Retina (tissue), 1 donor: ENCODE results near the gene IL17A.
"Not testable (repeated sequence)": the region's sequence is repeated elsewhere in the genome, so short reads cannot be mapped to it uniquely, and the experiment has no call there.

Experiments
- DNase-seq: peaks from one replicate; pipeline ENCODE4 v3.0.0-alpha.2; 2016

The IL17A gene

DNA sequence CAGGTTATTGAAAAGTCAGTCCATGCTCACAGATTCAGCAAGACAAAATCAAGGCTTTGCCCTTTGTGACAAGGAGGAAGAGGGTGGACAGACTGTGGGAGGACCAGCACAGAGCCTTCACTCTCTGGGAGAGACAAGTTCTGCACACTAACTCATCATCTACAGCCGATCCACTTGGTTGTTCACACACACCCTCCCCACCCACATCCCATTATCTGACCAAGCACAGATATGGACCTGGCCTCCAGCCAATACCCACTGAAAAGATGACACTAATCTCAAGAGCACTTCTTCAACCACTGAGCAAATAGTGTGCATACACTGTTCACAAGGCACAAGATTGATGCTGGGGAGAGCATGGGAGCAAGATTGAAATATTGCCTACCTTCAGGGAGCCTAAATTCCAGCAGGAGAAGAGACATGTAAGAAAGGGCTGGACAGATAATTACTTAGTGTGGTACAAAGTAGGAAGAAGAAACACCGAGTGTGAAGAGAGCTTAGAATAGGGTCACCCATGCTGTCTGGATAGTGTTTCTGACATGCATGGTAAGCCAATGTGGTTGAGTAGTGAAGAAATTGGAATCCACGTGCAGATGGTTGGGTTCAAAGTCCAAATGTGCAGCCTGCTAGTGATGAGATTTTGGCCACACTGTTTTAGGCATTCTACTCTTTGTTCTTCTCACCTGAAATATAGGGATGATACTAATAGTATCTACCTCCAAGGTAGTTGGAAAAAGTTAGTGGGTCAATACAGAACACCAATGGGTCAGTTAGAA, 21.7 kb upstream of the IL17A start:
- no peak for DNase-seq

DNA sequence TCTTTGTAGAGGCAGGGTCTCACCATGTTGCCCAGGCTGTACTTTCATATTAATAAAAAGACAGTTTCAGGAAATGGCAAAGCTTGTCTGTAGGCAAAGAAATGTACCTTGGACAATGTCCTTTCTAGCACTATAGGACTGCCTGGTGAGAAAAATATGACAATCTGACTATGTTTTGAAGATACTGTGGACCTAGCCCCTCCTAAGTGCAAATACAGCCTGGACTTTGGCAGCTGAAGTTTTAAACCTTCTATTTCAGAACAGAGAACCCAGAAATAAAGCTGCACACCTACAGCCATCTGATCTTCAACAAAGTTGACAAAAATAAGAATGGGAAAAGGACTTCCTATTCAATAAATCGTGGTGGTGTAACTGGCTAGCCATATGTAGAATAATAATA, 18.9 kb upstream of the IL17A start:
- DNase-seq = no peak

DNA sequence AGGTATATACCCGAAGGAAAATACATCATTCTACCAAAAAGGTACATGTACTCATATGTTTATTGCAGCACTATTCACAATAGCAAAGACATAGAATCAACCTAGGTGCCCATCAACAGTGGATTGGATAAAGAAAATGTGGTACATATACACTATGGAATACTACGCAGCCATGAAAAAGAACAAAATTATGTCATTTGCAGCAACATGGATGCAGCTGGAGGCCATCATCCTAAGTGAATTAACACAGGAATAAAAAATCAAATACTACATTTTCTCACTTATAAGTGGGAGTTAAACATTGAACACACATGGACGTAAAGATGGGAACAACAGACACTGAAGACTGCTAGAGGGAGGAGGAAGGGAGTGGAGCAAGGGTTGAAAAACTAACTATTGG, 17.8 kb upstream of the IL17A start:
- not testable (repeated sequence) for DNase-seq

DNA sequence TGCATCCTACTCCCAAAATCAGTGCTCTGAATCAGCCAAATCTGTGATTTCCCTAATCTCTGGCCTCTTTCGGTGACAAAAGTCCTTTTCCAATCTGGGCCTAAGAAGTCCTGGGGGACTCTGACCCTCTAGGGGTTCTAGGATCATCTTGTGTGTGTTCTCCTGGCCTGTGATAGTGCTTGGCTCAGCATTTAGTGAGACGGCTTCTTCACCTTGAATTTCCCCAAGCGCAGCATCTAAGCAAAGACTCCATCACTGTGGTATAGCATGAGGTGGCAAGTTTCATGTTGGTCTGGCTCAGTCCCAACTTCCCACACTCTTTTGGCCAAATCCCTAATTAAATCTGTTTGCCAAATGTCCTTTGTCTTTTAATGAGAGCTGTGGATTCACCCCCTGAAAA, 12.1 kb upstream of the IL17A start:
- DNase-seq = no peak

DNA sequence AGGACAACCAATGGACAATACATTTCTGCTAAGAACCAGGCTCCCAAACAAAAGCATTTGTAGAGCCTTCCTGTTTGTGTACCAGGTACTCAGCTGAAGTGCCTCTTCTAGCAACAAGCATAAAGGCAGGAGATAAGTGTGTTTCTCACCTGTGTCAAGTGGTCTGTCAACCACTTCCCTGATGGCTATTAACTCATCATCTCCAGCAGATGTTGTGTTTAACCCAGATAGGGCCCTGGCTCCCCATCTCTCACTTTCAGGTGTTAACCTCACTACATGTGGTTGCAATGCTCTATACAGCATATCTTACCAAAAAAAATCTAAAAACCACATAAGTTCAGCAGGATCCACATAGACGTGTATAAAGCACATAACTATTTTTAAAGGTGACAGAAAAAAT, 9.6 kb upstream of the IL17A start:
- no peak for DNase-seq

DNA sequence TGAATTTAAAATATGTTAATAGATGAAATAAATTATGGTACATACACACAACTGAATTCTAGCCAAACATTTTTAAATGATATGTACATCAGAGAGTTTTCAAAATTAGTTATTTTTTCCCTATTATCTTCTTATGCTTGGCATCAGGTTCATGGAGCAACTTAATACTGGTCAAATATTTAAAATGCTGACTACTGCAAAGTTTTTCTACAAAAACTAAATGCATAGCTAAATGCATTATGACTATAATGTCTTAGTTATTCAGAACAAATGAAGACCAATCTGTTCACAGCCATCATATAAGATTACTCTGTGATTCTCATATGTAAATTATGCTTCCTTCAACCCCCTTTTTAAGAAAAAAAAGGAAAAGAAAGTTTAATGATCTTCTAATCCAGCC, 8.2 kb upstream of the IL17A start:
- no peak for DNase-seq

DNA sequence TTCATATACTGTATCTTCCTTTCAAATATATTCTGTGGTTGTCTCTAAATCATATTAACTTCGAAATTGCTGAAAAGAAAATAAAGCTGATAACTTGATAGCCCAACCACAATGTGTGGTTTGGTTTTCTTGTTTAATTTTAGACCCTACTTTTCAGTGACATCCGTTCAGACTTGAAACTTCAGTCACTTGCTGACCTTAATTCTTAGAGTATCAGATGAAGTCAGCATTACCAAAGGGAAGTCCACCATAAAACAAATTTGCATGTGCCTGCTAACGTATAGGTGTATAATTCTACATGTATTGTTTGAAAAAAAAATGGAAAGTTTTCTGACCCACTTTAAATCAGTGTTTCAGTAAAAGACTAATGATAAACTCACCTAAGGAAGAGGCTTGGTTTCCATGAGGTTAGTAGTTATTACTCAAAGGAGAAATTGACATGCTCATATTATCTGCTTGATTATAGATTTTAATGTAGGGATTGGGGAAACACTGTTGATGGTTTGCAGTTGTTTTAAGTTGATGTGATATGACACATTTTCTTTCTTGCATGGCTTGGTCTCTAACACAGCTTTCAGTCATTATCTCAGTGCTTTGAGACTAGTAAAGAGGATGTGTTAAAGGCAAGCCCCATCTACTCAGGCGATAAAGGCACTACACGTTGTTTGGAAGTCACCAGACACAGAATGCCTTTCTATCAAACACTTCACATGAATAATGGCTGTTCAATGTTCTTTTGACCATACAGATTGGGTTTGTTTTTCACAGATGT, 5.2 kb upstream of the IL17A start:
- no peak for DNase-seq

DNA sequence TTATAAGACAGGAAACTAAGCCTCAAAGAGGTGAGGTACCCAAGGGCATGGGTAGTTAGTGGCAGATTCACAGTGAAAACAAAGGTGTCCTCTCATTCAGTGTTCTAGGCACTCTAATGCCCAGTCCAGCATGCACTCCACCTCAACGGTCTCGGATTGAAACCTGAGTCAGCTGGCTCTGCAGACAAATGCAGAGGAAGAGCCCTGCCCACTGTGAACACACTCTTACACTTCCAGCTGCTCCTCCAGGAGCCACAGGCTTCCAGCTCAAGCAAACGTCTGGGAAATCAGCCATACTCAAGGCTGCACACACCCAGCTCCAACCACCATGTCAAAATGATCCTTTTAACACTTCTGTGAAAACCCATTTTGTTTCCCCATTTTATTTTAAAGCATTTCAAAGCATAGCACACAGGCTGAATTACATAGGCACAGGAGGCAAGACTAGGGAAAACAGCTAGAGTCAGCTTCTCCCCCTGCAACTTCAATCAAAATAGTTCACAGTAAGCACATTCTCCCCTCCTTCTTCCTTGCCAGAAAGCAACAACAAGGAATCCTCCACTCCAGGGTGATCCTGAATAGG, 3.0 kb upstream of the IL17A start:
- DNase-seq = no peak

DNA sequence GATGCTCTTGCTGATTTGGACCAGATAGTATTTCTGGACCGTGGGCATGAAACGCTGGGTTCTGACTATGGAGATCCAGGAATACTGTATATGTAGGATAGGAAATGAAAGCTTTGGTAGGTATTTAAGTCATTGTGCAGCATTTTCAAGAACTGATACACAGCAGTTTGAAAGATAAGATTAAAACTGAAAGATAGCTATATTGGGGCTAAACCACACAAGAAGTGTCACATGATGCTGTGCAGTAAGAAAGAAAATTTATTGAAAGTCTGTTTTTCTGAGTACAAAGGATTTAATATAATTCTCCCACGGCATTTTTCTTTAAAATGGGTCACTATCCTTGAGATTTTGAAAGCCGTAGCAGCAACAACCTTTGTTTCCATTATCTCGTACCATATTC, 305 bp downstream of the IL17A start:
- DNase-seq = no peak

DNA sequence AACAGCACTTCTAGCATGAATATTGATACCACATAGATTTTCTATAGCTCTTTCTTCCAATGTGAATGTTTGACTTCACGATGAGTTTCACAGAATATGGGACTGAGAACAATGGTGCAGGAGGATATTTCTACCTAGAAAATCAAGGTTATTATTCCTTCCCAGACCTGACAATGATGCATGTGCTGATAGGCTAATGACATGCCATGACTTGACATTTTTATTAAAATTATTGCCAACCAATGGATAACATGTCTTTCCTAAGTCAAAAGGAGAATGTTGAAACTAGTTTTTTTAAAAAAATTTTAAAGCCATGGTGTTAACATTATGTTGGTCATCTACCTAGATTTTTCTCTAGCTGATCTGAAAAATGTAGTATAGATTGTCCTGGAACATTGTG, 923 bp downstream of the IL17A start:
- DNase-seq = no peak

DNA sequence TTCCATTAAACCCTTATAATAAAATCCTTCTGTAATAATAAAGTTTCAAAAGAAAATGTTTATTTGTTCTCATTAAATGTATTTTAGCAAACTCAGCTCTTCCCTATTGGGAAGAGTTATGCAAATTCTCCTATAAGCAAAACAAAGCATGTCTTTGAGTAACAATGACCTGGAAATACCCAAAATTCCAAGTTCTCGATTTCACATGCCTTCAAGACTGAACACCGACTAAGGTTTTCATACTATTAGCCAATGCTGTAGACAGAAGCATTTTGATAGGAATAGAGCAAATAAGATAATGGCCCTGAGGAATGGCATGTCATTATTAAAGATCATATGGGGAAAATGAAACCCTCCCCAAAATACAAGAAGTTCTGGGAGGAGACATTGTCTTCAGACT, 3.8 kb downstream of the IL17A start:
- no peak for DNase-seq

DNA sequence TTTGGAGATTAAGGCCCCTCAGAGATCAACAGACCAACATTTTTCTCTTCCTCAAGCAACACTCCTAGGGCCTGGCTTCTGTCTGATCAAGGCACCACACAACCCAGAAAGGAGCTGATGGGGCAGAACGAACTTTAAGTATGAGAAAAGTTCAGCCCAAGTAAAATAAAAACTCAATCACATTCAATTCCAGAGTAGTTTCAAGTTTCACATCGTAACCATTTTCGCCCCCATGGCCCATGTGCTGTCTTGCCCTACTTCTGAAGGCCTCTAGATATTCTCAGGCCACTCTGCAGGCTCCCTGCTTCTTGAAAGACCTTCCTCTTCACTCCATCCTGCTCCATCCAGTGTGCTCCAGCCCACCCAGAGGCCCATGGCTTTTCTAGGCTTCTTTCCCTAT, 4.2 kb downstream of the IL17A start:
- DNase-seq = no peak

DNA sequence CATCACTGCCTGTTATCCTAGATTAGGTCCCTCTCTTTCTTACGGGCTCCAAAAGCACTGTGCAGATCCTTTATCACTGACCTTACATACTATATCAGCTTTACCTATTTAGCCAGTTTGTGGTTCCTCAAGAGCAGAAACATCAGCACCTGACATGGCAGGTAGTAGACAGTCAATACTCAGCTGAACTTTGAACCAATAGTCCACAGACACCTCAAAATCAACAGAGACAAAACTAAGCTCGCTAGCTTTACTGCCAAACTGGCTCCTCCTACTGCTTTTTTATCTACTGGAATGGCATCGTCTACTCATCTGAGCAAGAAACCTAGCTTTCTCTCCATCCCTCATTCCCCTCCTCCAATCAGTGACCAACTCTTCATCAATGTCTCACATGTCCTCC, 5.6 kb downstream of the IL17A start:
- no peak for DNase-seq

DNA sequence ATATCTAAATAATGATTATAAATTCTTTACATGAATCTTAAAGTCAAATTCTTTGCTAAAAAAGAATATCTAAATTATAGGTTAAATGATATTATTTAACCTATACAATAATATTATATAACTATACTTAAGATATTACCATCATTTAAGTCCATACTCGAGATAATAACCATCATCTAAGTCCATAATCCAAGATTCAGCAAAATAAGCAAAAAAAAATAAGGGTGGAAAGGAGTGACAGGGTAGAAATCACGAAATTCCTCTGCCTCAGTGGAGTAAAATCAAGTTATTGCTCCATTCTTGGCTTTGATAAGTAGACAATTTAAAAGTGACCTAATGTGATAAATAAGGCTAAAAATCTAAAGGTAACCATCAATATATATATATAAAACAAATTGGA, 9.7 kb downstream of the IL17A start:
- DNase-seq = no peak

DNA sequence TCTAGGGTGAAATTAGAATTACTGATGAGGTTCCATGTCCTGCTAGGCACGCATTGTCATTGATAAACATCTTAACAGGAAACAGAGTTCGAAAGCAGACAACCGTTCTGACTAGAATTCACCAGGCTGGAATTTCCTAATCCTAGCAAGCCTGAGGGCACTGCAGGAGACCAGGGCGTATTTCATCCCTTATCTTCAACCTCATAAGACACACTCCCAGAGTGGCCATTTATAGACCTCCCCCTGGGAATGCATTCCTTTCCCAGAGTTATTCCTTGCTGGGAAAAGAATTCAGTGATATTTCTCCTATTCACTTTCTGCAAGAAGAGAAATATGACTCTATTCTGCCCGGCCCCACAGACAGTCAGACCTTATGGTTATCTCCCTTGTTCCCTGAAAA, 13.9 kb downstream of the IL17A start:
- not testable (repeated sequence) for DNase-seq

DNA sequence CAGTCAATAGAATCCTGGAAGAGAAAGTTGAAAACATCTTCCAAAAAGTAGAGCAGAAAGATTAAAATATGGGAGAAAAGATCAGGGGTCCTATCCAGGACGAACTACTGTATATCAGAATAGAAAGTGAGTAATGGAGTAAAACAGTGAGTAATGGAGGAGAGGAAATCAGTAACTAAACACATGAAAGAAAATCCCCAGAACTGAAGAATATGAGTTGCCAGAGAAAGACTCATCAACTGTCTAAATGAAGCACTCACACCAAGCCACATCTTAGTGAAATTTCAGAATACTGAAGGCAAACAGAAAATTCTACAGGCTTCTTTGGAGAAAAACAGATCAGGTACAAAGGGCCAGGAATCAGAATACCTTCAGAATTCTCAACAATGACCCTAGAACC, 14.9 kb downstream of the IL17A start:
- no peak for DNase-seq

DNA sequence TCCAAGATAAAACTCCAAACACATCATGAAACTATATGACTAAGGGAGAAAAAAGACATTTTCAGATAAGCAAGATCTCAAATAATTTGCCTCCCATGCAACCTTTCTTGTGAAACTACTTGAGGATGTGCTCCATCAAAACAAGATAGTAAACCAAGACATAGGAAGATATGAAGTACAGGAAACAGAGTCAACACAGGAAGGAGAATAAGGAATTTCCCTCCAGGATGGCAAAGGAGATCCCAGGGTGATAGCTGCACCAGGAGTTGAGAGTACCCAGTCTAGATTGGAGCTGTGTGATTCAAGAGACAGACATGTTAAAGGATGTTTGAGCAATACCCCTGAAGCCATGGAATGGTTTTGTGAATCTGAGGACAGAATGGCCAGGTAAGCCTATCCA, 15.3 kb downstream of the IL17A start:
- no peak for DNase-seq

DNA sequence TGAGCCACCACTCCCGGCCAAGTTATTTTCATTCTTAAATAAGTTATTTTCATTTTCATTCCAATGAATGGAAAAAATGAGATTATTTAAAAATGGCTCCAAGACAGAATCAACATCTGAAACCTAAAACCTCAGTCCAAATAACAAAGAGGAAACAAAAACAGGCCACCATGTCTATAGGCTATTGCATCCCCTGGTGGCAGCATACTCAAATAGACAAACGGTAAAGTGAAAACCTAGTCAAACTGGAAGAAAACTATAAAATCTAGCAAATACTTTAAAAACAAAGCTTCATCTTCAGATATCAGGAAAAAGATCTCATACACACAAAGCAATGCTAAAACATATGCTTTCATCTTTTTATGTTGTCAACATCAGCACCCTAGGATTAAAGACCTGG, 20.9 kb downstream of the IL17A start:
- no peak for DNase-seq

DNA sequence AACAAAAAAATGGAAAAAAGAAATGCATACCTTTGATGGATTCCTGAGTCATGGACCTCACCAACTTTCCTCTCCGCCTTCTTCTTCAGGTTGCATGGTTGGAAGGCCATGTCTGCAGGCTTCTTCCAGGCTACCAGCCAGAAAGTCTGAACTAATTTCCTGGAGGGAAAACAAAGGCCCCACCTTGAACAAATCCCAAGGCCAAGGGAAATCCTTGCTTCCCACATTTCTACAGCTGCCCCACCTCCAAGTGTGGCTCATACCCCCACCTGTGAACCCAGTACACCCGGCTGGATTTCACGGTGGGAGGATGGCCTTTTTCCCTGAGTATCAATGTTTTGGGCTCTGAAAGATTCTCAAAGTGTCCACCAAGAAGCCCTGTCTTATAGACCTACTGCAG, 22.4 kb downstream of the IL17A start:
- DNase-seq = no peak

DNA sequence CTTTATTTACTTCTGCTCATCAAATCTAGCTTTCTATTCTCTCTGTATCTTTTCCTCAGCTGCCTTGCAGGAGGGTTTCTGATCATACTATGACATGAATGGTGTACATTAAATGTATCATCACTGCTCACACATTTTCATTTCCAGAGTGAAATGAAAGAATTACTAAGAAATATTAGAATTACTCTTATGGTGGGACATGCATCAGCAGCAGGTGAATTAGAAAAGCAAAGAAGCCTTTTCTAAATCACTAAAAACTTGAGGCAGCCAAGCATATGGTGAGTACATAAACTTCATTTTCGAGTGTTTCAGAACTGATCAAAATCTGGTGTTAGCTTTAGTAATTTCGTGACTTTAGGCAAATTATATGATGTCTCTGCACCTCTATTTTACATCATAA, 23.6 kb downstream of the IL17A start:
- no peak for DNase-seq

DNA sequence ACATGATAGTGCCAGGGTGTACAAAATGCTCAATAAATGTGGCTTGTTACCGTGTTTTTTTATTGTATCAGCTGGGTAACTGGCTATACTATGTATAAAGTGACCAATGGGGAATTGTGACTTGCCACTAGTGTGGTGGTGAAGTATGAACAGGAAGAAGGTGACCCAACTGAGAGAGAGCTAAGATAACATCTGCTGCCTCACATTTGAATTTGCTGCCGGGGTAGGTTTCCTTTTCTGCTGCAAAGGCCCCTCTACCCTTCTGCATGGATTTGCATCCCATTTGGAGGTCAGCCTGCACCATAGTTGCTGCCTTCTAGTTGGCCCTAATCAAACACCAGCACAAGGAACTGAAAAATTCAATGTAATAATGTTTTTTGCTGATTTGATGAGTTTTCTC, 24.1 kb downstream of the IL17A start:
- no peak for DNase-seq

DNA sequence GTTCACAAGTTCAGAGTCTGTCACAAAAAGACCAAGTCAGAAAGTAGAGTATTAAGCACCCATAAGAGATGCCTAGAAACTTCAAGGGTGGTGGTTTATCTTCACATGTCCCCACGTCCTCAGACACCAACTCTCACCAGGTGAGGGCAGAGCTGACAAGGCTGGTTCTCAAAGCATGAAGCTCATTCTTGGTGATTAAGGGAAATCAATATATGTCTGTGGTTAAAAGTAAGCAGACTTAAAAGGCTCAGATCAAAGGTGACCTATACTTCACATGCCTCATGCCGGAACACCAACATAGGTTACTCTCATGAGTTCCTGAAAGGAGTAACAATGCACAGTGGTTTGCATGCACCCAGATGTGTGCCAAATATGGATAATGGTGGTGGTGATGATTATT, 27.0 kb downstream of the IL17A start:
- no peak for DNase-seq

DNA sequence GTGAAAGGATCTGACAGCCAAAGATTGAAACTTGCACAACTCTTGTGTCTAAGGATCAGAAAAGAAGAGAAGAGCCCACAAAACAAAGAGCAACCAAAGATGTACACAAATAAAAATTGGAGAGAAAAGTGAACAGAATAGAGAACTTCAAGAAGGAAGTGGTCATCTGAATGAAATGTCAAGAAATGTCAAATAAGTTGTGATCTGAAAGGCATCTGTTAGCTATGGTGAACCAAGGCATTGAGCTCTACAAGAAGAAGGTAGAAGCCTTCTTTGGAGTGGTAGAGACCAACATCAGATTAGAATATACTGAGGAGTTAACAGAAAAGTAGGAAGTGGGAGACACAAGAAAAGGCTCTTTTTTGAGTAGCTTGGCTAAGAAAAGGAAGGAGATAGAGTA, 29.6 kb downstream of the IL17A start:
- DNase-seq = no peak

DNA sequence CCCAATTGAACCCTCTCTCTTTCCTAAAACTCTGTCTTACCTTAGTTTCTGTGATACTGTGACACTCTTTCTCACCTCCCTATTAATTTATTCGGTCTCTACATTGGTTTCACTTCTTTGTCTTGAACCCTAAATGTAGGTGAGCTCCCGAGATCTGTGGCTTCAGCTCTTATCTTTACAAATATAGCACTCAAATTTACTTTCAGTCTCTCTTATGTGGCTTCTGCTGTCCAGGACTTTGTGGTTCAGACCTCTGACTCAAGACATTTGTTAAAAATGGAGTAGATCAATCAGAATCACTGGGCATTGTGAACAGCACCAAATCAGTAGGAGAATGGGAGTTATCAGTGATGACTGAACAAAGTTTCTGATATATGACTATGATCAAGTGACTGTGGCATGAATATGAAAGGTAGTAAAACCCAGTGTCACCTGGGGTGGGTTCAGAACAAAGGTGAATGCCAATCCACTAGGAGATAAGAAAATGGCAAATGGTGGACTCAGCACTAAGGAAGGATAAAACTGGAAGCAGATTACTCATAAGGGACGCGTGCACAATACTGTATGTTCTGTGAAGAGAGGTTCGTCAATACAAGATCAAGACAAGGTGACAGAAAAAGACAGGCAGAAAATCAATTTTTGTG, 30.9 kb downstream of the IL17A start:
- DNase-seq = no peak
